Activated T-cell treated with anti-CD3 and anti-CD28 coated beads for 24 hours (primary cell): ENCODE results near the gene CEBPA.
"Not testable (repeated sequence)": the region's sequence is repeated elsewhere in the genome, so short reads cannot be mapped to it uniquely, and the experiment has no call there.

ENCODE experiments used
- DNase-seq: peaks from one replicate; pipeline ENCODE4 v3.0.0-alpha.2; 2020; ENCODE audit warnings: low read depth

Gene CEBPA

GRCh38 chr19:33300009-33300893 is 2.1 kb downstream of the CEBPA start:
- no peak for DNase-seq

- no peak for DNase-seq
Observed at GRCh38 chr19:33299051-33299688, 3.2 kb downstream of the CEBPA start.

- DNase-seq = no peak
Observed at GRCh38 chr19:33298146-33298911, 4.0 kb downstream of the CEBPA start.

GRCh38 chr19:33297401-33298145 is 4.8 kb downstream of the CEBPA start:
- no peak for DNase-seq

GRCh38 chr19:33296488-33296971 is 5.8 kb downstream of the CEBPA start:
- DNase-seq = no peak

- no peak for DNase-seq
Observed at GRCh38 chr19:33295621-33296487, 6.5 kb downstream of the CEBPA start.

- not testable (repeated sequence) for DNase-seq
Observed at GRCh38 chr19:33295046-33295445, 7.3 kb downstream of the CEBPA start.

- DNase-seq = no peak
Observed at GRCh38 chr19:33294058-33294798, 8.1 kb downstream of the CEBPA start.

GRCh38 chr19:33293255-33294057 is 8.9 kb downstream of the CEBPA start:
- DNase-seq = no peak

GRCh38 chr19:33292595-33293254 is 9.6 kb downstream of the CEBPA start:
- DNase-seq = no peak

GRCh38 chr19:33291623-33292534 is 10.5 kb downstream of the CEBPA start:
- DNase-seq = no peak

GRCh38 chr19:33290956-33291622 is 11.2 kb downstream of the CEBPA start:
- no peak for DNase-seq

- no peak for DNase-seq
Observed at GRCh38 chr19:33290082-33290815, 12.1 kb downstream of the CEBPA start.

GRCh38 chr19:33289261-33289660 is 13.1 kb downstream of the CEBPA start:
- DNase-seq = no peak

GRCh38 chr19:33288666-33289065 is 13.7 kb downstream of the CEBPA start:
- no peak for DNase-seq

- DNase-seq = no peak
Observed at GRCh38 chr19:33287927-33288326, 14.4 kb downstream of the CEBPA start.
